ENCODE data around the gene A3GALT2.

- TF ChIP-seq EP300 (conservative IDR thresholded peaks at IDR 0.05; ENCODE audit: poor library complexity, severe bottlenecking) (no peak), EZH2 (IDR thresholded peaks at IDR 0.05; ENCODE audit: borderline replicate concordance, insufficient read depth, low read length, poor library complexity, severe bottlenecking) (no peak), POLR2AphosphoS5 (IDR thresholded peaks at IDR 0.05) (no peak), RAD21 (conservative IDR thresholded peaks at IDR 0.05) (no peak)
- TF ChIP-seq, protein P1, sequence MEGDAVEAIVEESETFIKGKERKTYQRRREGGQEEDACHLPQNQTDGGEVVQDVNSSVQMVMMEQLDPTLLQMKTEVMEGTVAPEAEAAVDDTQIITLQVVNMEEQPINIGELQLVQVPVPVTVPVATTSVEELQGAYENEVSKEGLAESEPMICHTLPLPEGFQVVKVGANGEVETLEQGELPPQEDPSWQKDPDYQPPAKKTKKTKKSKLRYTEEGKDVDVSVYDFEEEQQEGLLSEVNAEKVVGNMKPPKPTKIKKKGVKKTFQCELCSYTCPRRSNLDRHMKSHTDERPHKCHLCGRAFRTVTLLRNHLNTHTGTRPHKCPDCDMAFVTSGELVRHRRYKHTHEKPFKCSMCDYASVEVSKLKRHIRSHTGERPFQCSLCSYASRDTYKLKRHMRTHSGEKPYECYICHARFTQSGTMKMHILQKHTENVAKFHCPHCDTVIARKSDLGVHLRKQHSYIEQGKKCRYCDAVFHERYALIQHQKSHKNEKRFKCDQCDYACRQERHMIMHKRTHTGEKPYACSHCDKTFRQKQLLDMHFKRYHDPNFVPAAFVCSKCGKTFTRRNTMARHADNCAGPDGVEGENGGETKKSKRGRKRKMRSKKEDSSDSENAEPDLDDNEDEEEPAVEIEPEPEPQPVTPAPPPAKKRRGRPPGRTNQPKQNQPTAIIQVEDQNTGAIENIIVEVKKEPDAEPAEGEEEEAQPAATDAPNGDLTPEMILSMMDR (IDR thresholded peaks at IDR 0.05; ENCODE audit: poor library complexity, severe bottlenecking): no peak
These were observed 17.1 kb upstream of the A3GALT2 start for GRCh38 chr1:33338048-33338439.
